ENCODE measurements around the gene ZBTB16. TPM values are rescaled to one million over a fixed set of nuclear protein-coding genes. Genes with fewer than 3 reads are reported as not detected.
A peak's percentile ranks its signal among the peaks of the same experiment; 100 is the strongest.

Gene ZBTB16
- polyA plus RNA-seq, 3 donors = 1.3 to 2.7 (median 1.3) TPM

DNA sequence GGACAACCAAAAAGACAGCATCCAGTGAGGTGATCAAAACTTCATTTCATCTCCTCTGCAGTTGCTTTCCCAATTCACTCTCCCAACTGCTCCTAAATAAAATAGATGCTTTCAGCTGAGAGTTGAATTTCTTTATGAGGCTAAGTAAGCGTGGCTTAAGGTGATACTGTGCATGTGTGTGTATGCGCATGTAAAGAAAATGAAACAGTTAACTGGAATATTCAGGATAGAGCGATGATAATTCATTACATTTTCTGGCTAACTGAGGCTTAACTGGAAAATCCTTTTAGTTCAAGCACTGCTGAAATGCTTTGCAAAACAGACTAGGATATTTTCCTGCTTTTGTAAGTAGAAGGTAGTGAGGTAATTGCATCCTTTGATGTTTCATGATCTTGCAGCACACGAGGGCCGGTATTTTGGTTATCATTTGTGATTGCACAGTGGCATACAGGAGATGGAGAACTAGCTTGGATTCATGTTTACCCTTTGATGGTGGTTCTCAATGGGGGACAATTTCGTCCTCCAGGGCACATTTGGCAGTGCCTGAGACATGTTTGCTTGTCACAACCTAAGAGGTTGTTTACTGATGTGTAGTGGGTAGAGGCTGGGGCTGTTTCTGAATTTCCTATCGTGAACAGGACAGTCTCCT, 71.2 kb downstream of the ZBTB16 start:
- DNase-seq = no peak

DNA sequence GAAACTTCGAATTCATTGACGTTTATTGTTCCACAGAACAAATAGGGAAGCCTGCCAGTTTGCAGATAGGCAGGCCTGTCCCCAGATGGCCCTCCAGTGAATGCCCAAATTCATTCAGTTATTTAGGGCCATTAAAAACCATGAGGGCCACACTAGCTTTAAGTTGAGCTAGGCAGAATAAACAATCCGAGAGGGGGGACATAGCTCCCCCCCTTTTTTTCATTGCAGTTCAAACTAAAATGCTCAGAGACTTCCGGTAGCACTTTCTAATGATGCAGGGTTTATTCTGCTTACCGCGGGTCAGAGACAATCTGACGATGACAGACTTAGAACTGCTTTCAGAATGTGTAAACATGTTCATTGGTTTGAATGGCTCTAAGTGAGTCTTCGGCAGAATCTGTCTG, 72.0 kb downstream of the ZBTB16 start:
- no peak for DNase-seq

DNA sequence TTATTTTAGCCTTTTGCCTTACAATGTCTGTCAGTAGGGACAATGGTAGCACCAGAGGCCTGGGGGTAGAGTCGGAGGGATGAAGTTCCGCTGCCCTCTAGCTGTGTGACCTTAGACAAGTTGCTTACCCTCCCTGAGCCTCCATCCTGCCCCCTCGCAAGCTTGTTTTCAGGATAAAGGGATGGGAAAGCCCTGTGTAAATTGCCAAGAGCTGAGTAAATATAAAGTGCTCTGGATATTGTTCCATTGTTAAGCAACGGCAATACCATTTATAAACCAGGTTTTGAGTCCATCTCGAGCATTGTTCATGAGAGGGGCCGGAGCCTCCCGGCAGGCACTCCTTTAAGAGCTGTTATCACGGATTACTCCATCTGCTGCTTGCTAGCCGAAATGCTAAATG, 72.9 kb downstream of the ZBTB16 start:
- DNase-seq = no peak

DNA sequence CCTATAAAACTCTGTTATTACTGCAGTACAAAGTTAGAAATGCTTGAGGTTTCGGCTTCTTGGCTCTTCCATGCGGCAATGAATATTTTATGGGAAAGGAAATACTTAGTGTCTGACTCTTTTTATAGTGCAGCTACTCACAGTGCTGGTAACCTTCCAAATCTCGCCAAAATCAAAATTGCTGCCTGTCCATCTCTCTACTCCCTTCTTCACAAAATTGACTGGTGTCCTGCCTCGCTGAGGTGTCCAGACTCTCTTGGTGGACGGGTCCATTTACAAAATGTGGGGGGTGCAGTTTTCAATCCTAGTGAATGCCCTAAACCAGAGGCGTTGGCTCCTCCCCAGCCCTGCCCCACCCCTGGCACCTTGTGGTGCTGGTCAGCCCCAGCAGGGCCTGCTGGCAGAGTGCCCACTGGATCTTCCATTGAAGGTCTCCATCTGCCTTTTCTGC, 73.5 kb downstream of the ZBTB16 start:
- no peak for DNase-seq

DNA sequence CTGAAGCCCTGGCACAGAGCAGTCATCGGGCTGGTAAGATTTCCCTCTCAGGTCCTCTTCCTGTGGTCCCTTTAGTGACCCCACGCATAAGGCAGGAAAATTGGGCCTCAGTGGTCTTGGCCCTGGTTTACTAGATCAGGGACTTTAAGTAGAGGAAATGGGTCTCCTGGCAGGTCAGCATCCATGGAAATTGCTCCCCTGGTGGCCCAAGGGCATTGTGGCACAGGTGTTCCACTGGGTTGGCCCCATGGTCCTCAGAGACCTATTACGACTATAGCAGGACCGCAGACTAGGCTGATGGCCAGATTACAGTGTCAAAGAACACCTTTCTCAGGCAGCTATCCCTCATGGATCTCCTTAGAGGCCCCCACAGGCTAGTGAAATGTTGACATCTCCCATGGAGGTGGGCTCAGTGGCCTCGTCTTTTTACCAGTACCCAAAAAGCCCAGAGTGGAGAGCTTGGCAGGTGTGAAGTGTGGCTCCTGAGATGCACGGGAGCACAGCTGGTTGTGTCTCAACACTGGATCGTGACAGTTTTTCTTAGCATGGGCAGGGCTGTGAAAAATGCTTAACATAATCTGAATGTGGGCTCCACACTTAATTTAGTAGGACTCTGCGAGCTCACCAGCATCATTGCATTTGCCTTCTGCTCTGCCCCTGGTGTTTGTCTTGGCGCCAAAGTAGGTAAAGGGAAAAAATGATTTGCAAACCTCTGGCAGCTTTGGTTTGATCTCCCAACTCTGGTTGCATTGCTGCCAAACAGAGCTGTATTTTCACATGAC, 74.2 kb downstream of the ZBTB16 start:
- DNase-seq = no peak

DNA sequence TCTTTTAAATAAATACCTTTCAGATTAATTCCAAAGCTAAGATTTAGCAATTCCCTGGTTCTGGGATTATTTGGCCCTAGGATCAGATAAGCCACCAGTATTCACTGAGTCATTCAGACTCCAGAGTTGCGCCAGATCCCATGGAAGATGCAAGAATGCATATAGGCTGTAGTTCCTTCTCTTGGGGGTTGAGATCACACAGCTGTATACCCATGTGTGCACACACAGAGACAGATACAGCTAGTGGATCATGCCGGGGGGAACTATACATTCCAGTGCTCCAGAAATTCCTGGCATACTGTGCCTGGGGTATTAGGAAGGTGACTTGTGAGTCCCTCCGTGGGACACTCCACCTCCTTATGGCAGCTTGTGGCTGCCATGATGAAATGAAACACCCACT, 75.4 kb downstream of the ZBTB16 start:
- no peak for DNase-seq

DNA sequence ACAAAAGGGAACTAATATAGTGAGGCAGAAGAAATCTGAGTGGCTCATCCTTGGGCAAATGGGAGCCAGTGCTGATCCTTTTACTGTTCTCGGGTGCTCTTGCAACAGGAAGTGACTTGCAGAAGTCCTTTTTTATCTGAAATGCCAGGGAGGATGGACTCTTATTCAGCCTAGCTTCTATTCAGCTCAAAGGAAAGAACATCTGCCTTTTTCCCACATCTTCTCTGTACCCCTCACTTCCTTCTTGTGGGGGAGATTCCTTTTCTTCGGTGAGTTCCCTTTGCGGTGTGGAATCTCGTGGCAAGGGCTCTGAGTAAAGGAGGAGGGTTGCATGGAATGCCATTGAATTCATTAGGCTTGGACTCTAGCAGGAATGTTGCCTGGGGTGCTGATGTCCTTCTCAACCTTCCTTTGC, 76.2 kb downstream of the ZBTB16 start:
- no peak for DNase-seq

DNA sequence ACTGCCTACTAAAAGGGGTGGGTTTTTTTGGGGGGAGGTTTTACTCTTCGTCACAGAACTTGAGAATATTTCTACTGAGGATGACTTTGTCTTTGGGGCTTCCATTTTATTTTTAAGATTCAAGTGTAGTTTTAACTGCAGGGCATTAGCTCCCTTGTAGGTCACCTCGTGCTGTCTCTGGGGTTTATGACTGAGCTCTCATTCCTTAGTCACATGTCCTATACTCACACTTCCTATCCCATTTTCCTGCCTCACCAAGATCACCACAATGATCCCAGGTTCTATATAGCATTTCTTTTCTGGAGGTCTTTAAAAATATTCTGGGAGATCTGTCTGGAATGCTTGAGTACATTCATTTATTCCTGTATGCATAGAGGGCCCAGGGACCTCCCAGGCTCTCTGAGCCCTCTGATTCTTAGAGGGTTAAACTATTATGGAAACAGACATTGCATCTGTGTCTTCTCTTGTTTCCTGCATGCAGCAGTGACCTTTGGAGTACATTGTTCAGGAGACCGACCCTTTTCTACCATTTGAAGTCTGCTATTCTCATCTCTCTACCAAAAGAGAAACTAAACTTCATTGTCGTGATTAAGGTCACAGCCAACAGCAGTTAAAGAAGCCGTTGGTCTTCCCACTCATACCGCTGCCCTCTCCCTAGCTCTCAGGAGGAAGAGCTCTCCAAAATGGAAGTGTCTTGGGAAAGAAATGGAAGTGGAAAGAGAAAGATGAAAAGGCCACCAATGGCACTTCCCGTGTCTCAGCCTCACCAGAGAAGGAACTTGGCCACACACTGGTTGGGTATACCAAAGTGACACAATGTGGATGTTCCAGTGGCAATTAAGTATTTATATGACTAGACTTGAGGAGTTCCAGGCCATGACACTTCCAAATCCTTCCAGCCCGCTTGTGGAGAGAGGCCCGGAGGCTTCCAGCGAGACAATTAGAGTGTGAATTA, 77.5 kb downstream of the ZBTB16 start:
- no peak for DNase-seq

DNA sequence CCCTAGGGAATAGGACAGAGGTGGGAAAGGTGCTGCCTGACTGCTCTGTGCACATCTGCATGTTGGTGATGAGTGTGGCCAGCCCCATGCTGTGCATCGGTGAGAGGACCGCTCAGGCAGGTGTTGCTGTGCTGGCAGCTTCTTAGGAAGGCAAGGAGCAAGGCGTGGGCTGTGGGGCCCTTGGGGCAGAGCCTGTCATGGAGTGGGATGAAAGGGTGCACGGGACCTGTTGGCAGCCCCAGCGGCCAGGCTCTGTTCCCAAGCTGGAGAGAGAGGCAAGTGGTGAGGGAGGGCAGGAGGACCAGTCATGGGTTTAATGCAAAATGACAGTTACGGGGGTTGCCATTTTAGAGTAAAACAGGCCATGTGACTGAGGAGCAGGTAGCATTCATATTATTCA, 78.3 kb downstream of the ZBTB16 start:
- no peak for DNase-seq

DNA sequence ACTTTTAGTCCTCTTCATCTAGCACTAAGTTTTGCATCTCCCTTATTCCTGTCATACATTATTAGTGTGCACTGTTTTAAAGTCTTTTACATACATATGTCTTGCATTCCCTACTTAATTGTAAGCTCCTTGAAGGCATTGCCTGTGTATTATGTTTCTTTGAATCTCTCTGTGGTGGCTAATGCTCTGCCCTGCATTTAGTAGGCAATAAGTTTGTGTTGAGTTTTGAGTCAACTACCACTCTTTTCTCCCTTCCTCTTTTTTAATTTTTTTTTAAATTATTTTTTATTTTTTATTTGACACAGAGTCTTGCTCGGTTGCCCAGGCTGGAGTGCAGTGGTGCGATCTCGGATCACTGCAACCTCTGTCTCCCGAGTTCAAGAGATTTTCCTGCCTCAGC, 78.9 kb downstream of the ZBTB16 start:
- no peak for DNase-seq

DNA sequence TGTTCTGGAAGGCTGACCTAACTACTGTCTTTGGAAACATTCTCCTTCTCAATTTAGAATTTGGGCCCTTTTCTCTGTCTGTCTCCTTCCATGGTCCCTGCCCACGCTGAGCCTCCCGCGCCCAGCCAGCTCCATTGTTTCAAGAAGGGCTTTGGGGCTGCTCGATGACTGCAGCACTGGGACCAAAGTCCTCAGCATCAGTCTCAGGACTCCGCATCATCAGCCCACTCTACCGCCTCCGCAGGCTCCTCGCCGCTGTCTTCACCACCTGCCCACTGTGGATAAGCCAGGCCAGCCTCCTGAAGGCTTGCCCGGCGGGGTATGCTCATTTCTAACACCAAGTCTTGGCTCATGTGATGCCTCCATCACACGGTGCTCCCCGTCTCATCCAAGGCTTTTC, 81.3 kb downstream of the ZBTB16 start:
- DNase-seq = no peak

DNA sequence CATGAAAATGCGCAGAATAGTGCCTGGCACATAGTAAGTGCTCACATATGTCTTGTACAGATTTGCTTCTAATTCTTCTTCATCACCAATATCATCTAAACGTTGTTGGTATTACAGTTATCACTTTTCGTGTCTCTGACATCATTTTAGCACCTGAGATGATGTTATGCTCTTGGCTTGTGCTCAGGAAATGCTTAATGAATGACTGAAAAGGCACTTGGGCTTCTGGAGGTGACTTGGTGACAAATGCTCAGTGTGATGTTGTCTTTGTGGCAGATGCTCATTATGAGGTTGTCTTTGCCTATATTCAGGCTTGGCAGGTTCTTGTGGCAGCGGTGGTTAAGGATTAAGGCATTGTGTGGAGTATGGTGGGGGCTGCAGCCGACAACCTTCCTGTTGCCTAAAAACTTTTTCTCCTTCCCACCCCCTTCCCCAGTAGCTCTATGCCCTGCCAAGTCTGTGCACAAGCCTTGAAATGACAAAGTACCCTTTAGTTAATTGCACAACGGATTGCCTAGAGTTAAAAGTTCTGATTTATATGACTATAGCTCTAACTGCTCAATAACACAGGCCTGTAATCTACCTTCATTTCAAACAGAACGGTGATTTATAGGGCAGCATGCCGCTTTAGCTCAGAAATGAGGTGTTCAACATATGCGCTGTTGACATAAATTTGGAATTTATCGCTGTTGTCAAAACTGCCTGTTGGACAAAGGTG, 82.5 kb downstream of the ZBTB16 start:
- no peak for DNase-seq

DNA sequence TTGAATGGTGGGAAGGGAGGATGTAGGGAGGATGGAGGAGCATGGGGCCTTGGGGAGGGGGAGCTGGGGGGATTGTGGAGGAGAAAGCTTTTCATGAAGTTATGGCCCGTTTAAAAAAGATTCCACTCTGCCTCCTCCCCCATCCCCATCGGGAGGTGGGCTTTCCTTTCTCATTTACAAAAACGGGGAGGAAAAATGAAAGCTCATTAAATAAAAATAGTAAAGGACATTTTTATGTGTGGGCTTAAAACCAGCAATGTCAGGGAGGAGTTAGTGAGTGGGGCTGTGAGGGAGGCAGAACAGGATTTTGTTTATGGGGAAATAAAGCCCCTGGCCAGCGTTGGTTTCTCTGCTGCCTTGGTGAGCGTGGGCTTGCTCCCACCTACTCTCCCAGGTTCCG, 83.2 kb downstream of the ZBTB16 start:
- DNase-seq = peak; percentile 65

DNA sequence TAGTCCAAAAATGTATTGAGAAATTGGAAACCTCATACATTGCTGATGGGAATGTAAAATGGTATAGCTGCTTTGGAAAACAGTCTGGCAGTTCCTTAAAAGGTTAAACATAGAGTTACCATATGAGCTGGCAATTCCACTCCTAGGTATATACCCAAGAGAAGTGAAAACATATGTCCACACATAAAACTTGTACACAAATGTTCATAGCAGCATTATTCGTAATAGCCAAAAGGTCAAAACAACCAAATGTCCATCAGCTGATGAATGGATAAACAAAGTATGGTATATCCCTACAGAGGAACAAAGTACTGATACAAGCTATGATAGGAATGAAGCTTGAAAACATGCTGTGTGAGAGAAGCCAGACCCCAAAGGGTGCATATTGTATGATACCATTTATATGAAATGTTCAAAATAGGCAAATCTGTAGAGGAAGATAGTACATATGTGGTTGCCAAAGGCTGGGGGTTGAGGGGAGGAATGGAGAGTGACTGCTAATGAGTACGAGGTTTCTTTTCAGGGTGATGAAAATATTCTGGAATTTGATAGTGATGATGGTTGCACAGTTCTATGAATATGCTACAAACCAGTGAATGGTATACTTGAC, 85.8 kb downstream of the ZBTB16 start:
- DNase-seq = no peak

DNA sequence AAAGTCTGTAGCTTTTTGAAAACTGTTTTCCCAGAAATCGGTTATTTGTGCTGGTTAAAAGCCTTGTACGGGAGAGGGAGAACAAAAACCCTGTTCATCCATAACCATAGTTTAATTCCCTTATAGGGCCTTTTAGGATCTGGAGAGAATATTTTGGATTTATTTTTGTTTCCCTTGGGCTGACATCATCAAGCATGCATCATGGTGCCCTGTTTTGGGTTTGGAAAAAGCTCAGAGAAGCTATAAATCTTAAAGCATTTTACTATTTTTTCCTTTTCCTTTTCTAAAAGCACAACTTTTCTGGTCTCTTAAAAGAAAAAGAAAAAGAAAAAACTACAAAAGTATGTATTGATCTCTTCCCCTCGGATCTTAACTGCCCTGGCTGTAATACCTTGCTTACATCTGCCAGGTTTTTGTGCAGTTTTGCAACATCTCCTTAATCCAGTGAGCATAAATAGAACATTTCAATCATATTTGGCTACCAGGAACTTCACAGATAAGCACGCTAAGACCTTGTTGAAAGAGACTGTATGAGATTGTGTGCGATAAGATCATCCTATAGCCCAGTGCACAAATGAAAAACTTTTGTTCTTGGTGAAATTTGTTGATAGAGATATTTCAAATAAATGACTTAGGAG, 88.0 kb downstream of the ZBTB16 start:
- DNase-seq = no peak

DNA sequence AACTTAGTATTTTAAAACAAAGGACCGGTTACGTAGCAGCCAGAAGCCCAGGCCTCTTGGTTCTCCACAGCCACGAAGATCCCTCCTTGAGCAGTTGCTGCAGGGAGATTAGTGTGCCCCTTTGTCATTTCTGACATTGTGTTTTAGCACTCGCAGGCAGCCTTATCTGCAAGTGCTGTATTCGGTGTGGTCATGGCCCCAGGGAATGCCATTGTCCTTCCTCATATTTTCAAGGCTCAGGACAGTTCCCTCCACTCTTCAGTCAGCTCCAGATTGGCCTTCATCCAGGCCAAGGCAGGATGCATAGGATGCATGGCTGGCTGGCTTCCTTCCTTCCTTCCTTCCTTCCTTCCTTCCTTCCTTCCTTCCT, 88.5 kb downstream of the ZBTB16 start:
- no peak for DNase-seq

DNA sequence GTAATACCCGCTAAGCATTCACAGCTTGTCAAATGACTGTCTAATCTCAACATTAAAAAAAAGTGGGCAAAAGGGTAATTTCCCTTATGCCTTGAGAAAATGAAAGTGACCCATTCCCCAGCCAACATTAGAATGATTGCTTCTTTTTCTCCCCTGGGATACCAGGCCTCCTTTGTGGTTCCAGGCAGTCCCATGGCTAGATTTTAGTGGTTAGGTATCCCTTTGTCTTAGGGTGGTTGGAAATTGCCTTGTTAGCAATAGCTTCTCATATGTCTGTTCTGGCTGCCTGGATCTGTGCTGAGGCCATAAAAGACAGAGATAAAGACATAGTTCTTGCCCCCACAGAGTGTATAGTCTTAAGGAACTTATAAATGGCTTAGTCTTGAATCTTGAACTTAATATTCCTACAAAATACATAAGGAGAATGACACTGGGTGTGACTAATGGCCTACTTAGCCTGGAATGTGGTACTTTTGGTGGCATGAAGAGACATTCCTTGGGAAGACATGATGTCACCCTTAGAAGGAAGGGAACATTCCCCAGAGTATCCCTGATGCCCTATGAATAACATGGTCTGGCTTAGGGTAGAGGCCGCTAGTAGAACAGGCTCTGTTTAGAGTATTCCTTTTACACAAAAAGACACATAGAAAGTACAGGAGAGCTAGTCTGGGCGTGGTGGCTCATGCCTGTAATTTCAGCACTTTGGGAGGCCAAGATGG, 90.3 kb downstream of the ZBTB16 start:
- DNase-seq = no peak

DNA sequence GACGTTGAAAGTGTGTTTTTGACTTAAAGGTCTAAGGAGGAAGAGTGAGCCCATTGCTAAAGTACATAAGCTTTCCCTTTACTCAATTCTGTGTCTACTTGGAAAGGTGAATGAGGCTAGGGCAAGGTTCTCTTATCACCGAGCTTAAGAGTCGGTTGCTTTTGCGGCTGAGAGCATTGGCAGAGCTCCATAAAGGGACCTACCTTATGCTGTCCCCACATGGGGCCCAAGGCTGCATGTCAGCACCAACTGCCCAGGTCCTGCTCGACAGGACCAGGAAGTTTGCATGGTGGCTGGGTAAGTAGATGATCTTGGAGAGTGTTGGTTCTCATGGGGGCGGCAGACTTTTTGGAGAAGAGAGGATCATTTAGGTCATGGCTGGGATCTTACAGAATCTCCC, 91.2 kb downstream of the ZBTB16 start:
- no peak for DNase-seq

DNA sequence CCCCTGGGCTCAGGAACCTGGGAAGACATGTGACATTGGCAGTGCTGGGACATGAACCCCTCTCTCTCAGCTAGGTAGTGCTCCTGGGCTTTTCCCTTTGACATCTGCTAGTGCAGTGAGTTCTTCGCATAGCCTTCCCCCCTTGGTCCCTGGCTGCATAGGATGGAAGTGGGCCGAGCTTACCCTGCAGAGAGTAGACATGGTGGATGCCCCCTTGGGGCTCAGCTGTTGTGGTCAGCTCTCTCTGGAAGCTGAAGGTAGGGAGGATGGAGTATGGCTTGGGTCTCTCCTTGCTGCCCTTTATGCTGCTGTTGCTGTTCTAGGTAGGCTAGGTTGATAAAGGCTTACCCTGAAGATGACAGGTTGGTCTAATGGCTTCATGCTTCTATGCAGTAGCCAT, 92.1 kb downstream of the ZBTB16 start:
- no peak for DNase-seq

DNA sequence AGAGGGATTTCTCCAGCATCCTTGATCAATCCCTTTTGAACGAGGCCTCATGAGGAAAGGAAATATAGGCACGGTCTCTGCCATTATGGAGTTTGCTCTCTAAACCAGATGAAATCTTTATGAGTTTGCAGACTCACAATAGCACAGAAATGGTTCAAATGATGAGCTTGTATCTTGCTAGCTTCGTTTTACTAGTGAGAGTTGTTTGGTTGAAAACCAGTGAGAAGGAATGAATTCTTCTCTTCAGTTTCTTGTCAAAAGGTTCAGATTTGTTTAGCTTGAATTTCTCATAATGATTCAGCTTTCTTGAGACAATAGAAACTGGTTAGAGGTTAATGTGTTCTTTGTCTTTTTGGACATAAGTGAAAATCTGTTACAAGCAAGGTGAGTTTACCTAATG, 92.7 kb downstream of the ZBTB16 start:
- no peak for DNase-seq

All from renal pelvis (tissue), 4 donors.